OCI-LY3 (cell line): ENCODE measurements around the gene CHST15.

Source experiments
- H2AFZ ChIP-seq: fragments of 200-600, 300-600 bp; shearing (Covaris generic); 2 replicates; pipeline ENCODE4 v1.6.0; 2014; ENCODE audit warnings: antibody characterized with exemption, low read depth, low read length
- H3K27ac ChIP-seq: fragments of 200-600, 300-600 bp; sonication (generic); 2 replicates; pipeline ENCODE4 v1.5.1; 2014; ENCODE audit warnings: mild to moderate bottlenecking, low read length, moderate library complexity, mixed read lengths
- H3K27me3 ChIP-seq: fragments of 200-600, 300-600 bp; sonication (generic); 2 replicates; pipeline ENCODE4 v1.6.1; 2014; ENCODE audit warnings: low read depth, low read length, mixed read lengths
- H3K36me3 ChIP-seq: fragments of 200-600, 300-600 bp; sonication (generic); replicated peaks from 2 replicates; pipeline ENCODE3; 2014; ENCODE audit warnings: low read depth, low read length, mixed read lengths
- H3K4me1 ChIP-seq: fragments of 300-600, 200-600 bp; sonication (generic); 2 replicates; pipeline ENCODE4 v1.6.1; 2014; ENCODE audit warnings: low read length, mixed read lengths
- H3K4me2 ChIP-seq: fragments of 200-600, 300-600 bp; sonication (generic); 2 replicates; pipeline ENCODE4 v1.6.1; 2014; ENCODE audit warnings: low read length, mixed read lengths
- H3K4me3 ChIP-seq: fragments of 300-600, 200-600 bp; sonication (generic); 2 replicates; pipeline ENCODE4 v1.5.1; 2014; ENCODE audit warnings: antibody characterized with exemption, mild to moderate bottlenecking, low read length, moderate library complexity
- H3K79me2 ChIP-seq: fragments of 300-600, 200-600 bp; shearing (Covaris generic); 2 replicates; pipeline ENCODE4 v1.6.1; 2014; ENCODE audit warnings: mild to moderate bottlenecking, low read length, mixed read lengths
- H3K9ac ChIP-seq: fragments of 300-600, 200-600 bp; shearing (Covaris generic); 2 replicates; pipeline ENCODE4 v1.6.0; 2014; ENCODE audit warnings: mild to moderate bottlenecking, low read length, moderate library complexity
- H3K9me3 ChIP-seq: fragments of 200-600, 300-600 bp; shearing (Covaris generic); 2 replicates; pipeline ENCODE4 v1.6.1; 2014; ENCODE audit warnings: low read length, mixed read lengths; ENCODE audit not compliant: insufficient read depth
- H4K20me1 ChIP-seq: fragments of 200-600, 300-600 bp; sonication (generic); 2 replicates; pipeline ENCODE4 v1.6.1; 2016; ENCODE audit warnings: low read length, mixed read lengths; ENCODE audit not compliant: insufficient read depth
- CTCF ChIP-seq: fragments of 200-600, 300-600 bp; sonication (generic); IDR thresholded peaks from 2 replicates; pipeline ENCODE4 v1.5.1; 2014; ENCODE audit warnings: antibody characterized with exemption, low read length, low read depth
- EZH2phosphoT487 ChIP-seq: fragments of 200-600 bp; shearing (Covaris generic); IDR thresholded peaks from 2 replicates; pipeline ENCODE4 v1.6.1; 2018; ENCODE audit warnings: antibody characterized with exemption, mixed run types, low read depth

CHST15 gene

GRCh38 chr10:124008681-124009080, 84.7 kb downstream of the CHST15 start:
- no peaks in the 10 kb centered on the region for H3K4me1 ChIP-seq
- H3K4me2 ChIP-seq = no peak overlapping the region
- H3K36me3 ChIP-seq = no peaks in the 10 kb centered on the region
- no peak overlapping the region for H2AFZ ChIP-seq
- H3K79me2 ChIP-seq = no peaks in the 10 kb centered on the region
- H3K4me3 ChIP-seq = no peak overlapping the region
- no peak for TF ChIP-seq CTCF
- no peak for TF ChIP-seq EZH2phosphoT487
- no peaks in the 10 kb centered on the region for H3K27me3 ChIP-seq
- no peaks in the 10 kb centered on the region for H3K9me3 ChIP-seq
- no peaks in the 10 kb centered on the region for H4K20me1 ChIP-seq
- no peak overlapping the region for H3K27ac ChIP-seq
- no peak overlapping the region for H3K9ac ChIP-seq

DNA sequence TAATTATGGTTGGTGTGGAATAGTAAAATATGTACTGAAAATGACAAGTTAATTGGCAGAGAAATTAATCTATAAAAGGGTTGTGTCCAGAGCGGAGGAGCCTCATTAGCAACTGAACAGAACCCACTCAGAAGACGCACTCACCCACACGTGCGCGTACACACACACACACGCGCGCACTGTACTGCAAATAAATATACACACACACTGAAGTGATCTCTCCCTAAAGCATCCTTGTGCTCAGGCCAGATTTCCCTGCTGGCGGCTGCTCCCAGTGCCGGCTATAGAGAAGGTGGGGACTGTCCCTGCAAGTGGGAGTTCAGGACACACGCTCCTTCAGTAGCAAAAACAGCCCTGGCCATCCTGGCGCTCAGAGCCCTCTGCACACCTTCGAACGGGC, 85.2 kb downstream of the CHST15 start:
- Histone ChIP-seq H3K36me3 (no peaks in the 10 kb centered on the region), H3K27me3 (no peaks in the 10 kb centered on the region), H2AFZ (no peak overlapping the region), H3K9me3 (no peaks in the 10 kb centered on the region), H3K4me3 (no peak overlapping the region), H3K4me2 (no peak overlapping the region), H3K79me2 (no peaks in the 10 kb centered on the region), H3K9ac (no peak overlapping the region), H4K20me1 (no peaks in the 10 kb centered on the region), H3K27ac (no peak overlapping the region), H3K4me1 (no peaks in the 10 kb centered on the region)
- TF ChIP-seq CTCF = no peak
- no peak for TF ChIP-seq EZH2phosphoT487

GRCh38 chr10:124007773-124008145, 85.6 kb downstream of the CHST15 start:
- no peak for TF ChIP-seq CTCF
- TF ChIP-seq EZH2phosphoT487 = no peak
- Histone ChIP-seq H4K20me1 (no peaks in the 10 kb centered on the region), H3K9me3 (no peaks in the 10 kb centered on the region), H3K4me1 (no peaks in the 10 kb centered on the region), H3K4me3 (no peak overlapping the region), H3K4me2 (no peak overlapping the region), H3K9ac (no peak overlapping the region), H3K36me3 (no peaks in the 10 kb centered on the region), H2AFZ (no peak overlapping the region), H3K27ac (no peak overlapping the region), H3K79me2 (no peaks in the 10 kb centered on the region), H3K27me3 (no peaks in the 10 kb centered on the region)

DNA sequence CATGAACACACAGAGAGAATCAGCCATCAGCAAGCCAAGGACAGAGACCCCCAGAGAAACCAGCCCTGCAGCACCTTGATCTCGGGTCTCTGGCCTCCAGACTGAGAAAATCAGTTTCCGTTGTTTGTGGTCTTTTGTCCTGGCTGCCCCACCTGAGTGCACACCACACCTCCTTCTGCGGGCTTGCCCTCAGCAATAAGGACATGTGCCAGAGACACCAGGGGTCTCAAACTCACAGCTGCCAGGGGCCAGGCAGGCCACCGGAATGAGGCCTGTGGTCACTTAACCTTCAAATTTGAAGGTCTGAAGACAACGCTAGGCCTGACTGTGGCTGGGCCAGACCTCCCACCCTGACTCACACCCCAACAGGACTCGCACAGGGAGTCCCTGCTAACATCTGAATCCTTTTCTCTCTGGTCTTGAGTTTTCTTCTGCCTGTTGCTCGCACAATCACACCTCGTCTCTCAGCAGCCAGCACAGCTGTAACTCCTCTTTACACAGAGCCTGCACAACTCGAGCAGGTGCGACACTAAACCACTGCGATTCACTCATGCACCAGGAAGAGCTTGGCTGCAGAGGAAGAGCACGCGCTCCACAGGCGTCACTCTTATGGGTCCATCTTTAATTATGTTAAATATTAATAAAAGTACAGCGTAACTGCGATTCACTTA, 86.2 kb downstream of the CHST15 start:
- Histone ChIP-seq H3K9ac (no peak overlapping the region), H3K4me2 (no peak overlapping the region), H3K36me3 (no peaks in the 10 kb centered on the region), H3K9me3 (no peaks in the 10 kb centered on the region), H4K20me1 (no peaks in the 10 kb centered on the region), H3K27me3 (no peaks in the 10 kb centered on the region), H3K4me1 (no peaks in the 10 kb centered on the region), H2AFZ (no peak overlapping the region), H3K4me3 (no peak overlapping the region), H3K27ac (no peak overlapping the region), H3K79me2 (no peaks in the 10 kb centered on the region)
- TF ChIP-seq EZH2phosphoT487 (no peak), CTCF (no peak)
